Sigmoid colon (tissue), 7 donors: Measurements from ENCODE around the gene UBR7. TPM values are rescaled to one million over a fixed set of nuclear protein-coding genes. Genes with fewer than 3 reads are reported as not detected.

Source experiments
- DNase-seq: peaks from one replicate; pipeline ENCODE4 v3.0.0-alpha.2; 2019
- H3K27ac ChIP-seq, 4 donors: fragments of 200-600 bp; sonication (generic); one replicate each; pipeline ENCODE4 v1.5.1; 2016 to 2019; ENCODE audit warnings: mild to moderate bottlenecking in 1 of 4
- H3K27me3 ChIP-seq, 3 donors: fragments of 200-600 bp; sonication (generic); one replicate each; pipeline ENCODE4 v1.5.1; 2019; ENCODE audit warnings: mild to moderate bottlenecking in 1 of 3
- H3K36me3 ChIP-seq, 4 donors: fragments of 200-600 bp; sonication (generic); one replicate each; pipeline ENCODE4 v1.5.1; 2016 to 2019
- H3K4me1 ChIP-seq, 4 donors: fragments of 200-600 bp; sonication (generic); one replicate each; pipeline ENCODE4 v1.5.1; 2017 to 2019
- H3K4me3 ChIP-seq, 4 donors: fragments of 200-600 bp; sonication (generic); one replicate each; pipeline ENCODE4 v1.5.1; 2017 to 2019; ENCODE audit warnings: mild to moderate bottlenecking in 2 of 4, moderate library complexity in 1 of 4
- H3K9me3 ChIP-seq, 4 donors: fragments of 200-600 bp in 3 of 4; sonication (generic) in 3 of 4; one replicate each; pipeline versions ENCODE4 v1.5.1 to v1.6.1; 2013 to 2019
- EP300 ChIP-seq, 4 donors: sonication (generic); formaldehyde crosslinking; IDR thresholded peaks; one replicate each; pipeline ENCODE4 v1.6.1; 2017; ENCODE audit warnings: antibody characterized with exemption in 4 of 4
- POLR2A ChIP-seq, 2 donors: fragments of 450-650 bp; IDR thresholded peaks; one replicate each; pipeline ENCODE4 v1.6.1; 2016; ENCODE audit warnings: antibody characterized with exemption in 2 of 2, mild to moderate bottlenecking in 2 of 2, moderate library complexity in 2 of 2
- POLR2AphosphoS5 ChIP-seq, 4 donors: sonication (generic); formaldehyde crosslinking; IDR thresholded peaks; one replicate each; pipeline ENCODE4 v1.6.1; 2017; ENCODE audit warnings: antibody characterized with exemption in 4 of 4
- WGBS, 2 donors: extraction: QIAGEN DNeasy Blood & Tissue Kit; methylation state at CpG; one replicate each; pipeline ENCODE4 v1.1.7; 2013; 5-methylcytosine and 5-hydroxymethylcytosine counted together
- intact Hi-C: fragments of 100-400 bp; cut with DNase I; formaldehyde crosslinking; loops from one replicate; pipeline ENCODE4 v1.15.1; 2023
- polyA plus RNA-seq, 3 donors: library from polyadenylated mRNA; stranded (reverse); fragments of 200-250 nt; gene quantifications; one replicate each; pipeline ENCODE4 v1.2.3, GENCODE V29; 2013
- total RNA-seq, 4 donors: library from RNA; depleted of rRNA; stranded (reverse); fragments of >200 nt; gene quantifications; one replicate each; pipeline ENCODE4 v1.1.0, GENCODE V29; 2016
- TF ChIP-seq, protein P1 (sequence below), 4 experiments: fragments of 450-650 bp in 3 of 4; fragments of 200-600 bp in 1 of 4; IDR thresholded peaks; one replicate each; pipeline ENCODE4 v1.5.1; 2016 to 2019; ENCODE audit warnings: antibody characterized with exemption in 4 of 4, mild to moderate bottlenecking in 3 of 4, moderate library complexity in 2 of 4
- donor health status: healthy with polysubstance abuse.
- donor health status: Bipolar disorder and iron deficiency.
- donor health status: healthy.

UBR7 gene
- total and polyA plus RNA-seq, 7 donors, result 15.5 to 32.1 (median 25.4) TPM

DNA sequence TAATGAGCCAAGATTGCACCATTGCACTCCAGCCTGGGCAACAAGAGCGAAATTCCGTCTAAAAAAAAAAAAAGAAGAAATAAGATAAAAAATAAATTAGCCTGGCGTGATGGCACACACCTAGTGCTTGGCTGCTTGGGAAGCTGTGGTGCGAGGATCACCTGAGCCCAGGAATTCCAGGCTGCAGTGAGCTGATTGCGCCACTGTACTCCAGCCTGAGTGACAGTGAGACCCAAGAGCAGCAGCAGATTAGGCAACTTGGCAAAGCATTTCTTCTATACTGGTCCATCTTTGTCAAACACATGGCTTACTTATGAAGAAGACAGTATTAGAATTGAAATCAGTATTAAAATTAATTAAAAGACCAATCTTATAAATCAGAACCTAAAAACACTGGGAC lies 6.5 kb upstream of the UBR7 start:
- Histone ChIP-seq H3K4me3 (no peak overlapping the region), H3K36me3 (no peaks in the 10 kb centered on the region), H3K27me3 (no peaks in the 10 kb centered on the region), H3K4me1 (peaks cover 0 to 9% (median 6%) of the 10 kb centered on the region in 4 donors), H3K27ac (no peak overlapping the region), H3K9me3 (no peaks in the 10 kb centered on the region)
- intact Hi-C loops, result loop anchor here (10.0 kb wide), 1 partner anchor 584 kb away; the partner anchor contains the start of gene PRIMA1
- DNase-seq, result no peak
- 98% methylated on average over 5 of the region's 5 CpGs for WGBS, 2 donors
- TF ChIP-seq, protein P1, sequence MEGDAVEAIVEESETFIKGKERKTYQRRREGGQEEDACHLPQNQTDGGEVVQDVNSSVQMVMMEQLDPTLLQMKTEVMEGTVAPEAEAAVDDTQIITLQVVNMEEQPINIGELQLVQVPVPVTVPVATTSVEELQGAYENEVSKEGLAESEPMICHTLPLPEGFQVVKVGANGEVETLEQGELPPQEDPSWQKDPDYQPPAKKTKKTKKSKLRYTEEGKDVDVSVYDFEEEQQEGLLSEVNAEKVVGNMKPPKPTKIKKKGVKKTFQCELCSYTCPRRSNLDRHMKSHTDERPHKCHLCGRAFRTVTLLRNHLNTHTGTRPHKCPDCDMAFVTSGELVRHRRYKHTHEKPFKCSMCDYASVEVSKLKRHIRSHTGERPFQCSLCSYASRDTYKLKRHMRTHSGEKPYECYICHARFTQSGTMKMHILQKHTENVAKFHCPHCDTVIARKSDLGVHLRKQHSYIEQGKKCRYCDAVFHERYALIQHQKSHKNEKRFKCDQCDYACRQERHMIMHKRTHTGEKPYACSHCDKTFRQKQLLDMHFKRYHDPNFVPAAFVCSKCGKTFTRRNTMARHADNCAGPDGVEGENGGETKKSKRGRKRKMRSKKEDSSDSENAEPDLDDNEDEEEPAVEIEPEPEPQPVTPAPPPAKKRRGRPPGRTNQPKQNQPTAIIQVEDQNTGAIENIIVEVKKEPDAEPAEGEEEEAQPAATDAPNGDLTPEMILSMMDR (IDR thresholded peaks at IDR 0.05), result no peak
- TF ChIP-seq POLR2A (IDR thresholded peaks at IDR 0.05), result no peak
- TF ChIP-seq POLR2AphosphoS5 (IDR thresholded peaks at IDR 0.05), result no peak
- TF ChIP-seq EP300 (IDR thresholded peaks at IDR 0.05), result no peak

DNA sequence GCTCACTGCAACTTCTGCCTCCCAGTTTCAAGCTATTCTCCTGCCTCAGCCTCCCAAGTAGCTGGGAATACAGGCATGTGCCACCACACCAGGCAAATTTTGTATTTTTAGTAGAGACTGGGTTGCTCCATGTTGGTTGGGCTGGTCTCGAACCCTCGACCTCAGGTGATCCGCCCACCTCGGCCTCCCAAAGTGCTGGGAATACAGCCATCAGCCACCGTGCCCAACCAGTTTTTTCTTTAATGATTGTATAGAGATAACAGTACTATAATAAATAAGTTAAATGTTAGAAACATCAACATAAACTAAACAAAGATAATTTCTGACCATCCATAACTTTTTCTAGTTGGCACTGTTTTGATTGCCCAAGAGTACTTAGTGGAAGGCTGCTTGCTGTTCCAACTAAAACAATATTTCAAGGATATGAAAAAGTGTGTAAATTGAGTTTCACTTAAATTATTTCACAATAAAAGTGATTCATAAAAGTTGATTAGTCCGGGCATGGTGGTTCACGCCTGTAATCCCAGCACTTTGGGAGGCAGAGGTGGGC lies 5.8 kb upstream of the UBR7 start:
- TF ChIP-seq POLR2A (IDR thresholded peaks at IDR 0.05) (no peak), EP300 (IDR thresholded peaks at IDR 0.05) (no peak), POLR2AphosphoS5 (IDR thresholded peaks at IDR 0.05) (no peak)
- TF ChIP-seq, protein P1 (IDR thresholded peaks at IDR 0.05), result no peak
- Histone ChIP-seq H3K4me1 (peaks cover 0 to 15% (median 13%) of the 10 kb centered on the region in 4 donors), H3K27me3 (no peaks in the 10 kb centered on the region), H3K4me3 (no peak overlapping the region), H3K27ac (no peak overlapping the region), H3K9me3 (no peaks in the 10 kb centered on the region), H3K36me3 (no peaks in the 10 kb centered on the region)
- 74 to 83% methylated on average over 7 of the region's 7 CpGs for WGBS, 2 donors
- DNase-seq, result no peak
- intact Hi-C loops, result loop anchor here (10.0 kb wide), 1 partner anchor 584 kb away; the partner anchor contains the start of gene PRIMA1

DNA sequence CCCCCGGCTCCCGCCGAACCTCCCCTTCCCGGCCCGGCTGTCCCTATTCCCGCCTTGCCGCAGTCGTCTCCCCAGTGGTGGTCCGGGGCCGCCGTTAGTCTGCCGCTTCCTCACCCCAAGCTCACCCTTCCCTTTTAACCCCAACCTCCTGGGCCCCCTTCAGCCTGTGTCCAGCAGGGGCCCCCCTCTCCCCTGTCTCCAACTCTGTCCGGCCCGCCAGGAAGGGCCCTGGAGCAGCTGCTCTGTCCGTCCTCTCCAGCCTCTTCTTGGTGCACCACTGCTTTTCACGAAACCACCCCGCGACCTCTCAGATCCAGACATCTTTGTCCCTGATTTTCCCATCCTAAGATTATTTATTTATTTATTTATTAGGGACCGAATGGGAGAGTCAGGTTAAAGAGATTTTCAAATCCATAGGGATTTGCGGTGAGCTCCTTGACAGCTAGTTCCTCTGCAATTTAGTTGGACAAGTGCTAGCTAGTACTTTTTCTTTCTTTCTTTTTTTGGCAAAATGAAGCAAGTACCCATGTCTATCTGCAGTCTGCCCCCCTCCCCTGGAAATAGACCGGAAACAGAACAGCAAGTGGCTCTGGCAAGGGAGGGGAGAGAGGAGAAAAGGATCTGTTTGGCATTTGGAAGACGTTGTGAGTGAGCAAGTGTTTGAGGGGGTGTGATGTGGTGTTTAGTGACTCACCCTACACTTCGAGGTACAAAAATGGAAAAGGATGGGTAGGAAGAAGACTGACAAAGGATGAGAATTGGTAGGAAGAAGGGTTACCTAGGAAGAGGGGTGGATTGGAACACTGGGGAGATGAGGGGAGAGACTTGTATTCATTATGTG lies 632 bp downstream of the UBR7 start:
- Histone ChIP-seq H3K4me3 (peak overlapping the region; percentile 65 to 90 (median 86)), H3K27ac (peak overlapping the region; percentile 87 to 94 (median 88)), H3K27me3 (no peaks in the 10 kb centered on the region), H3K4me1 (peaks cover 0 to 40% (median 33%) of the 10 kb centered on the region in 4 donors), H3K9me3 (no peaks in the 10 kb centered on the region), H3K36me3 (peaks cover 3 to 25% (median 5%) of the 10 kb centered on the region in 4 donors)
- intact Hi-C loops, result loop anchor here (1.0 to 10.0 kb wide), 4 partner anchors 23 to 577 kb away; partner anchors contain the start of genes BTBD7, MOAP1 and PRIMA1
- no peak for TF ChIP-seq EP300 (IDR thresholded peaks at IDR 0.05)
- TF ChIP-seq, protein P1 (IDR thresholded peaks at IDR 0.05), result peak in 3 of 4 experiments; percentile 8 to 19 (median 16)
- peak; percentile 80 for DNase-seq
- WGBS, 2 donors, result 0 to 1% methylated on average over 23 of the region's 23 CpGs

DNA sequence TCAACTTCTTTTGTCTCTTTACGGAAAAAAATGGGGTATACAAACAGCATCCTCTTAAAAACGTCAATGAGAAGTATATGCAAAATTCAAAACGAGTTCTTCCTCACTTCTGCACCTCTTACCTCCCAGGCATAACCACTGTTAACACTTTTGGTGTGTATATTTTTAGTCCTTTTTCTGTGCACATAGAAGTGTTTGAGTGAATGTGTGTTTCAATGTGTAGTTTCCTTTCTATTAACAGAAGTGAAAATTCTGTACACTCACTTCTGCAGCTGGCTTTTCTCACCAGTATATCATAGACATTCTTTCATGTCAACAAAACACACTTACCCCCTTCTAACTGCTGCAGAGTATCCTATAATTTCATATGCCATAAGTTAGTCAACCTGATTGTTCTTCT lies 5.4 kb downstream of the UBR7 start:
- no peaks in the 10 kb centered on the region for H3K9me3 ChIP-seq
- H3K4me1 ChIP-seq, result peaks cover 0 to 23% (median 17%) of the 10 kb centered on the region in 4 donors
- WGBS, 2 donors, result 70 to 76% methylated on average over 3 of the region's 3 CpGs
- no peak overlapping the region for H3K4me3 ChIP-seq
- H3K27me3 ChIP-seq, result no peaks in the 10 kb centered on the region
- intact Hi-C loops, result no loop called here
- H3K27ac ChIP-seq, result no peak overlapping the region
- no peak for DNase-seq
- H3K36me3 ChIP-seq, result peaks cover 3 to 73% (median 21%) of the 10 kb centered on the region in 4 donors
- TF ChIP-seq EP300 (IDR thresholded peaks at IDR 0.05), result no peak
- no peak for TF ChIP-seq POLR2AphosphoS5 (IDR thresholded peaks at IDR 0.05)
- TF ChIP-seq POLR2A (IDR thresholded peaks at IDR 0.05), result no peak
- TF ChIP-seq, protein P1 (IDR thresholded peaks at IDR 0.05), result no peak
